ENCODE results near the gene HCRTR1.

HCRTR1 gene

DNA sequence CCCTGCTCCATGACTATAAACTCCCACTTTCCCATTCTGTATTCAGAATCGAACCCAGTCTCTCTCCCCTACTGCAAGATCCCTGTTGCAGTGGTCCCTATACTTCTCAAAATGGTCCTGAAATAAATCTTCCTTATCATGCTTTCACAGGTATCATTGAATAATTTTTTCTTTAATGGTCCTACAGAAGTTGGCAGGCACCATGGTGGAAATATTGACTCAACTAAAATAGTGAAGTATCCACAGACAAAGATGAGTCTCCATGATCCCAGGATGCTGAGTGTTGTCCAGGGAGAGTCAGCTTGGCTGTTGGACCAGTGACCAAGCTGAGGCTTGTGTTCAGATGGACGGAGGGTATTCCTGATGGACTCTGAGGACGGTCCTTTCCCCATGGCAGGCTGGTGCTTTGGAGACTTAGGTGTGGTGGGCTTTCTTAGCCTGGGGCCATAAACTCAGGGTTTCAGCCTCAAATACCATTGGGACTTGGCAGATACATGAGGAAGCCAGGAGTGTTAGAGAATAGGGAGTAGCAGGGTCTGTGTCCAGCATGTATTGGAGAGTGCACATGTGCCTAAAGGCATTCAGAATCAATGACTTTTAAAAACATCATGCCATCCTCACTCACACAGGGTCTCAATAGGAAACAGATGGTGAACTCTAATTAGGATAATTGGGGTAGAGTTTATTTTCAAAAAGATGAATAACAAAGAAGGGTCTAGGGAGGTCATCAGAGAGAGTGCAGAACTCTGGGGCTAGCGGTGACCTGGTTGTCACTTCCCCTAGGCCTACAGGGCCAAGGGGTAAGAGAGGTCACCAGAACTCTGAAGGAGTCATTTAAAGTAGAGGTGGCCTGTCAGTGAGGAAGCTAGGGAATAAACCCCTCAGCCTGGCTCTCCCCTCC, 21.4 kb upstream of the HCRTR1 start:
- TF ChIP-seq ZFX (IDR thresholded peaks at IDR 0.05; ENCODE audit: borderline replicate concordance): no peak
- TF ChIP-seq, protein P1, sequence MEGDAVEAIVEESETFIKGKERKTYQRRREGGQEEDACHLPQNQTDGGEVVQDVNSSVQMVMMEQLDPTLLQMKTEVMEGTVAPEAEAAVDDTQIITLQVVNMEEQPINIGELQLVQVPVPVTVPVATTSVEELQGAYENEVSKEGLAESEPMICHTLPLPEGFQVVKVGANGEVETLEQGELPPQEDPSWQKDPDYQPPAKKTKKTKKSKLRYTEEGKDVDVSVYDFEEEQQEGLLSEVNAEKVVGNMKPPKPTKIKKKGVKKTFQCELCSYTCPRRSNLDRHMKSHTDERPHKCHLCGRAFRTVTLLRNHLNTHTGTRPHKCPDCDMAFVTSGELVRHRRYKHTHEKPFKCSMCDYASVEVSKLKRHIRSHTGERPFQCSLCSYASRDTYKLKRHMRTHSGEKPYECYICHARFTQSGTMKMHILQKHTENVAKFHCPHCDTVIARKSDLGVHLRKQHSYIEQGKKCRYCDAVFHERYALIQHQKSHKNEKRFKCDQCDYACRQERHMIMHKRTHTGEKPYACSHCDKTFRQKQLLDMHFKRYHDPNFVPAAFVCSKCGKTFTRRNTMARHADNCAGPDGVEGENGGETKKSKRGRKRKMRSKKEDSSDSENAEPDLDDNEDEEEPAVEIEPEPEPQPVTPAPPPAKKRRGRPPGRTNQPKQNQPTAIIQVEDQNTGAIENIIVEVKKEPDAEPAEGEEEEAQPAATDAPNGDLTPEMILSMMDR (IDR thresholded peaks at IDR 0.05): no peak
- H3K27ac ChIP-seq: no peak overlapping the region

DNA sequence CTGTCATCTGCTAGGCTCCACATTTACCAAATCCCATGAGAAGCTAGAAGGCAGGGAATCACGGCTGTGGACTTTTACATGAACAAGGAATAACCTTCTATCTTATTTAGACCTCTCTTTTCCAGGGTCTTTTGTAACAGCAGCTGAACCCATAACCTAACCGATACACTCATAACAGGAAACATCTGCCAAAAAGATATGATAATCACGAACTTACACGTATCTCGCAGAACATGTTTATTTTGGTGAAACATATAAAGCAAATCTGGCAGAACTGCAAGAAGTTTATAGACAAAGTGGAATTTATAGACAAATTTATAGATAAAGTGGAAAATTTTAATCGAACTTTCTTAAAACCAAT, 20.8 kb upstream of the HCRTR1 start:
- H3K27ac ChIP-seq: no peak overlapping the region

DNA sequence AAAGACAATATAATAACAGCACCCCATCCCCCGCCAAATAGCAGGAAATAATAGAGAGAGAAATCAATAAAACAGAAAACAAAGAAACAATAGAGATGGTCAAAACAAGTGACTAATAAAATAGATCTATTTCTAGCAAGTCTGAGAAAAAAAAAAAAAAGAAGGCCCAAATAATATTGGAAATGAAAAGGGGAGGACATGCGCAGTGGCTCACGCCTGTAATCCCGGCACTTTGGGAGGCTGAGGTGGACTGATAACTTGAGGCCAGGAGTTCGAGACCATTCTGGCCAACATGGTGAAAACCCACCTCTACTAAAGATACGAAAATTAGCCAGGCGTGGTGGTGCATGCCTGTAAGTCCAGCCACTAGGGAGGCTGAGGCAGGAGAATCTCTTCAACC, 18.5 kb upstream of the HCRTR1 start:
- no peak overlapping the region for H3K27ac ChIP-seq
- no peak for TF ChIP-seq ZFX (IDR thresholded peaks at IDR 0.05; ENCODE audit: borderline replicate concordance)
- TF ChIP-seq, protein P1 (IDR thresholded peaks at IDR 0.05): no peak

More for the DNA sequence above, 20.8 kb upstream of the HCRTR1 start:
- TF ChIP-seq ZFX (IDR thresholded peaks at IDR 0.05; ENCODE audit: borderline replicate concordance): no peak
- TF ChIP-seq, protein P1 (IDR thresholded peaks at IDR 0.05): no peak

DNA sequence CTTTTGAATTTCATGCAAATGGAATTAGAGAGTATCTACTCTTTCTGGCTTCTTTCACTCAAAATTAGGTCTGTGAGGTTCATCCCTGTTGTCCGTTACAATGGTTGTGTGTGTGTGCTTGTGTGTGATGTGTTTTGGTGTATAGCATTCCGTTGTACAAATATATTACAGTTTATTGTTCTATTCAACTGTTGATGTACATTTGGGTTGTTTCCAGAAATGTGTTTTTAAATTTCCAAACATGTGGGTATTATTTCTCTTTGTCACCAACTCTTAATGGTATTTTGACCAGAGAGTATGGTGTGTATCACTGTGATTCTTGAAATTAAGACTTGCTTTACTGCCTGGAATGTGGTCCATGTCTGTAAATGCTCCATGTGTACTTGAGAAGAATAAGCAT, 16.8 kb upstream of the HCRTR1 start:
- H3K27ac ChIP-seq: no peak overlapping the region
- no peak for TF ChIP-seq ZFX (IDR thresholded peaks at IDR 0.05; ENCODE audit: borderline replicate concordance)
- TF ChIP-seq, protein P1 (IDR thresholded peaks at IDR 0.05): no peak

DNA sequence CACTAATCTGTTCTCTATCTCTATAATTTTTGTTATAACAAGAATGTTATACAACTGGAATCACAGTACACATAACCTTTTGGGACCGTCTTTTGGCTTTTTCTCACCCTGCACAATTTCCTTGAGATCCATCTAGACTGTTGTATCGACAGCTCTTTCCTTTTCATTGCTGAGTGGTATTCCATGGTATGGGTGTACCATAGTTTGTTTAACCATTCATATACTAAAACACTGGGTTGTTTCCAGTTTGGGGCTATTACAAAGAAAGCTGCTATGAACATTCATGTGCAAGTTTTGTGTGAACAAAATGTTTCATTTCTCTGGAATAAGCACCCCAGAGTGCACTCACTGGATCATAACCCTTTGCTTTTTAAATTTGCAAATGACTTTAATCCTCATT, 15.4 kb upstream of the HCRTR1 start:
- TF ChIP-seq, protein P1 (IDR thresholded peaks at IDR 0.05): no peak
- no peak for TF ChIP-seq ZFX (IDR thresholded peaks at IDR 0.05; ENCODE audit: borderline replicate concordance)
- no peak overlapping the region for H3K27ac ChIP-seq

DNA sequence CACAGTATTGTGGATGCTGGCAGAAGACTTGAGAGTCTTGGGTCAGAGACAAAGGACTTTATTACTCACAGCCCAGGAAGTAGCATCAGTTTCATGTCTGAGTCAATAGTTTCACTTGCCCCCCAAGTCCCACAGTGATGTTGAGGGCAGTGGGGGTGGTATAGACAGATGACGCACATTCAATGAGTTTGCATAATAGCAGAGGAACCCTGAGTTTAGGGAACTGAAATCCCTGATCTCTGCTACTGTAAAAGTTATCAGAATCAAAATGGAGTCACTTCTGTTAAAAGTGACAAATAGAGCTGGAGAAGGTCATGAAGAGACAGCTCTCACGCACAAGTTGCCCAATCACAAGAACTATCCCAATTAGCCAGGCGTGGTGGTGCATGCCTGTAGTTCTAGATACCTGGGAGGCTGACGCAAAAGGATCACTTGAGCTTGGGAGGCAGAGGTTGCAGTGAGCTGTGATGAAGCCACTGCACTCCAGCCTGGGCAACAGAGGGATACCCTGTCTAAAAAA, 11.5 kb upstream of the HCRTR1 start:
- no peak overlapping the region for H3K27ac ChIP-seq
- TF ChIP-seq, protein P1 (IDR thresholded peaks at IDR 0.05): no peak
- TF ChIP-seq ZFX (IDR thresholded peaks at IDR 0.05; ENCODE audit: borderline replicate concordance): no peak

DNA sequence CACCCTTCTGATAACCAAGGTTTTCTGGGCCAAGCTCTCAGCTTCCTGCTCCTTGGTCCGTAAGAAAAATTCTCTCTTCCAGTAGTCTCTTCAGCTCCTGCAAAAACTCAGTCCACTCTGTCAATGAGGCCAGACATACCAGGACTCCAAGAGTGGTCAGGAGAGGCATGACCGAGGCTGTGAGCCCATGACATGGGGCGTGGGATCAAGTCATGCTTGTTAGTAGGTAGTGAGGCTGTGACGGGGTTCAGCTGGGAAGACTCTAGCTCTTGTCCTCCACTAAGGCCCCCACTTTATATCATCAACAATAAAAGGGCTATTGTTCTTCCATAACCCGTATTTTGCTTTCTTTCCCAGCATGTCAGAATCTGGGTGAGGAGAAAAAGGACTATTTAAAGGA, 10.1 kb upstream of the HCRTR1 start:
- TF ChIP-seq ZFX (IDR thresholded peaks at IDR 0.05; ENCODE audit: borderline replicate concordance): no peak
- H3K27ac ChIP-seq: no peak overlapping the region
